ENCODE data around the gene SLK. TPM values are rescaled to one million over a fixed set of nuclear protein-coding genes. Genes with fewer than 3 reads are reported as not detected.
A peak's percentile ranks its signal among the peaks of the same experiment; 100 is the strongest.

Gene SLK
- polyA plus RNA-seq, 1 donor: 26.7 TPM

GRCh38 chr10:103941801-103942200 lies 25.1 kb upstream of the SLK start:
- no peak for DNase-seq (ENCODE audit: low read depth)

GRCh38 chr10:103942866-103943265 lies 24.1 kb upstream of the SLK start:
- no peak for DNase-seq (ENCODE audit: low read depth)

- no peak for DNase-seq (ENCODE audit: low read depth)
Observed at GRCh38 chr10:103947799-103948516, 19.0 kb upstream of the SLK start.

GRCh38 chr10:103949728-103950127 lies 17.2 kb upstream of the SLK start:
- DNase-seq (ENCODE audit: low read depth): no peak

DNA sequence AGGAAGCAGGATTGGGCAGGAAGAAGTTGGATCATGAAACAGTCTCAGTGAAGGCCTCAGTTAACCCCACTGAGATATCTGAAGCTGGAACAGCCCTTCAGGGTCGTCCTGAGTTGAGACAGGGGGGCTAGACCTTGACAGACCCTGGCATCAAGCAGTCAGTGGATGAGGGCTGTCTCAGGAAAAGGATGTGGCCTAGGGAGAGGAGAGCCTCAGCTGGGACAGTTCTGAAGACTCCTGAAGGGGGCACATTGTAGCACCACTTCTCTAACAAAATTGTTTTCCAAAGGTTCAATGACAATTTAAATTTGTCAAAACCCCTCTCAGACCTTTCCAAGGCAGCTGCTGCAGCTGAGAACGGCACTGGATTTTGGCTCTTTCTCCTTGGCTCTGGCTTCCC lies 15.8 kb upstream of the SLK start:
- no peak for DNase-seq (ENCODE audit: low read depth)

GRCh38 chr10:103951942-103952341 lies 15.0 kb upstream of the SLK start:
- DNase-seq (ENCODE audit: low read depth): no peak

DNA sequence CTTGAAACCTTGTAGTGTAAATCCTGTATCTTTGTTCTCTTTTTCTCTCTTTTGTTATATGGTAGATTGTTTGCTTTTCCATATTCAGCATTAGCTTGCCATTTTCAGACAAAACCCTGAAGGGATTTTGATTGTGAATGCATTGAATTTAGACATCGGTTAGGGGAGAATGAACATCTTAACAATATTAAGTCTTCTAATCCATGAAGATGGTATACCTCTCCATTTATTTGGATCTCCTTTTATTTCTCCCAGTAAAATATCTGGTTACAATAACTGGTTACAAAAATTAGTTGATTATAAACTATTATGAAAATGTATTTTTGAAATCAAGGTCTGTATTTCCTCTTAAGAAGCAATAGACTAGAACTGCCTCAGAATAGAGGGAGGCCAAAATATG lies 12.4 kb upstream of the SLK start:
- no peak for DNase-seq (ENCODE audit: low read depth)

- DNase-seq (ENCODE audit: low read depth): no peak
Observed at GRCh38 chr10:103958996-103959395, 7.9 kb upstream of the SLK start.

DNA sequence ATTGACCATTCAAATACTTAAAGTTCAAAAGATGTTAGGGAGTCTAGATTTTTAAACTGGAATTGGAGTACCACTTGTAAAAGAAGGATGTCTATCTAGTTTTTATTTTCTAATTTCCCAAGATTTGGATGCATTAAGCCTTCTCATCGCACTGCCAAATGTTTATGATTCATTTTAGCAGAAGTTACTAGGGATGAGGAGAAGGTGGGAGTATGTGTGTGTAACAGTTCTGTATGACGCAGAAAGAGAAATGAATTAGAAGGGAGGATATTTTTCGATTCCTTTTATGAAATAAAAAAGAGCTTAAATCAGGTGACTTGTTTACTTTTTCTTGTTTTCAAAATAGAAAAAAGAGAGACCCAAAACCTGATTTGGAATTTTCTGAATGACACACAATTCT lies 6.8 kb upstream of the SLK start:
- DNase-seq (ENCODE audit: low read depth): no peak

DNA sequence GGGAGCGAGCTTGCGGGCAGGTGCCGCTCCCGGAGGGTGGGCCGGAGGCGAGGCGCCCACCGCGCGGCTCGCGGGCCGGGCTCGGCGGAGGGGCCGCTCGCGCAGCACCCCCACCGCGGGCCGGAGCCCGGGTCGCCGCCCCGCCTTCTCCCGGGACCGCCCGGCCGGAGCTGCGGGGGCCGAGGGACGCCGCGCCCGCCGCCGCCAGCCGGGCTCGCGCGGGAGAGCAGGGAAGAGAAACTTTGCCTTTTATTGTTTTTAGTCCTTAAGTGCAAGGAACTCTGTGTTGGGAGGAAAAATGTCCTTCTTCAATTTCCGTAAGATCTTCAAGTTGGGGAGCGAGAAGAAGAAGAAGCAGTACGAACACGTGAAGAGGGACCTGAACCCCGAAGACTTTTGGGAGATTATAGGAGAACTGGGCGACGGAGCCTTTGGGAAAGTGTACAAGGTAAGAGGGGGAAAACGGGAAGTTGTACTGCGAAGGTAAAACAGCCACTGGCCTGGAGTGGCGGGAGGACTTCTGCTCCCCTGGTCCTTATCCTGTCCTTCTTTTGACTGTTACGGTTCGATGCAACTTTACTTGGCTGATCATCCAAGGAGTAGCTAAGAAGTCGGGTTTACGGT lies 620 bp downstream of the SLK start:
- DNase-seq (ENCODE audit: low read depth): peak; percentile 22

GRCh38 chr10:103968441-103969391 lies 1.8 kb downstream of the SLK start:
- no peak for DNase-seq (ENCODE audit: low read depth)

DNA sequence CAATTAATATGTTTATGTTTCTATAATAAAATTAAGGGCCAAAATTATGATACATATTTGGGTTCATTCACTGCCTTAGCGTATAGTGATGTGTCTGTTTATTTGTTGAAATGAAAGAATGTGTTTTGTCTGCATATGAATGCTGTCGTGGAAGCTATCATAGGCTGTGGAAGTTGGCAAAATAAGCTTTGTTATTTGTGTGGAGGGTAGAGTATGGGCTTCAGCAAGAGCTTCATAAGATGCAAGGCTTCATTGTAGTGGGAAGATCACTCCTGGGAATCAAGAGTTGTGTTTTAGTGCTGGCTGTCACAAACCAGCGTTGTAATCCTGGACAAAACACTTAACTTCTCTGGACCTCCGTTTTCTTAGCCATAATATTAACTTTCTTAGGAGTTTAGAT lies 2.5 kb downstream of the SLK start:
- DNase-seq (ENCODE audit: low read depth): no peak

DNA sequence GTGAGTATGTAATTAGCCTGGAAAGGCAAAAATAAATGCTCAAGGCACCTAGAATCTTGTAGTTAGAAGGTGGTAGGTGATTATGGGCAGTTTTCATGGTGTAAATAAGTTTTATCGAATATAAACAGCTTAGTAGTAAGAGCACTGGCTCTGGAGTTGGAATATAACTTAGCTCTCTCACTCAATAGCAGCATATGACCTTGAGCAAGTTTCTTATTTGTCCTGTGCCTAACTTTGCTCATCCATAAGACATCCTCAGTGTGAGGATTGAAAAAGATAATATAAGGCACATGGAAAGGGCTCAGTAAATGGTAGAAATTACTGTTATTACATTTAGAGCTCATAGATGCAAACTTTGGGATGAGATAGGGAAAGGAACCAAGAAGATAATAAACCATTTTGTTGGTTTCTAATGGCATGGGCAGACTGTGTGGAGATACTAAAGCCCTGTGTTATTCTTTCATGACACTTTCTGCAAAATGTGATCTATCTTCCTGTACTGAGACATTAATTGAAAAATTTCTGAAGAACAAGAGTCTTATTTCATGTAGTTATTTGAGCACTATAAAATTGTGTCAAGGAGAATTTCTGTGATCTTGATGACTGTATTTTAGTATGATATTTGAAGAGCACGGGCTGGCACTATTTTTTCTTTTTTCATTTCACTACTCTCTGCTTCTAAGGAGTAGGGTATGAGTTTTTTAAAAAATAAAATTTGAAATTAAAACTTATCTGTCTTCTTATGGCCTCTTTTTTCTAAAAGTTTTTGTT lies 3.1 kb downstream of the SLK start:
- no peak for DNase-seq (ENCODE audit: low read depth)

GRCh38 chr10:103975169-103975568 lies 8.2 kb downstream of the SLK start:
- DNase-seq (ENCODE audit: low read depth): no peak

- no peak for DNase-seq (ENCODE audit: low read depth)
Observed at GRCh38 chr10:103977204-103977603, 10.3 kb downstream of the SLK start.

DNA sequence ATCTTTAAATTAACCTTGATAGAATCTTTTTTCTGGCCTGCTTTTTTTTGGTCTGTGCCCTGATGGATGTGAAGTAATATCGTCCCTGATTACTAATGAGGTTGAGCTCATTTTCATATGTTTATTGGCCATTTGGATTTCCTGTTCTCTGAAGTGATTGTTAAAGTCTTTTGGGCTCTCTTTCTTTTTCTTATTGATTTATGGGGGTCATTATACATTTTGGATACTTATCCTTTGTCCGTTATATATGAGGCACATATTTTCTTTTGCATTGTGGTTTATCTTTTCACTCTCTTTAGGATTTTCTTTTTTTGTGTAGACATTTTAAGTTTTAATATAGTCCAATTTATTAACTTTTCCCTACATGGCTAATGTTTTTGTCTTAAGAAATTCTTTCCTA lies 12.6 kb downstream of the SLK start:
- DNase-seq (ENCODE audit: low read depth): no peak

GRCh38 chr10:103980288-103980906 lies 13.5 kb downstream of the SLK start:
- no peak for DNase-seq (ENCODE audit: low read depth)

GRCh38 chr10:103982639-103983038 lies 15.7 kb downstream of the SLK start:
- no peak for DNase-seq (ENCODE audit: low read depth)

GRCh38 chr10:103983367-103983911 lies 16.5 kb downstream of the SLK start:
- DNase-seq (ENCODE audit: low read depth): no peak

- DNase-seq (ENCODE audit: low read depth): no peak
Observed at GRCh38 chr10:103985726-103986125, 18.8 kb downstream of the SLK start.

GRCh38 chr10:103986360-103986759 lies 19.4 kb downstream of the SLK start:
- no peak for DNase-seq (ENCODE audit: low read depth)
